GM12878 (cell line): ENCODE results near the gene STAG1. TPM values are rescaled to one million over a fixed set of nuclear protein-coding genes. Genes with fewer than 3 reads are reported as not detected.
"Not testable (repeated sequence)": the region's sequence is repeated elsewhere in the genome, so short reads cannot be mapped to it uniquely, and the experiment has no call there.

ENCODE experiments used
- ATAC-seq: fragments of 200-7000 bp; cut with Tn5 transposase; 3 replicates; pipeline ENCODE4 v1.9.1; 2020; ENCODE audit warnings: mild to moderate bottlenecking, moderate library complexity
- BruUV-seq: library from RNA; stranded (reverse); fragments of 400-500 nt; replicated peaks from 2 replicates; lab custom pipeline; 2021; lab: Mats Ljungman, UMichigan
- CTCF ChIA-PET: fragments of 300-600 bp; sonication (Branson Sonifier 250); formaldehyde crosslinking; extraction: SDS; loops from one replicate; lab custom pipeline; 2021; ENCODE audit warnings: inconsistent platforms; lab: Yijun Ruan, JAX
- POLR2A ChIA-PET: fragments of 350-600 bp; formaldehyde crosslinking; extraction: SDS; loops from one replicate; lab custom pipeline; 2021; ENCODE audit warnings: inconsistent platforms; lab: Charles Lee
- RAD21 ChIA-PET: fragments of 300-600 bp; sonication (Branson Sonifier 250); formaldehyde crosslinking; loops from one replicate; lab custom pipeline; 2023; ENCODE audit warnings: antibody characterized with exemption; ENCODE audit not compliant: unreplicated experiment; lab: Charles Lee
- SMC1A ChIA-PET: fragments of 300-600 bp; sonication (Branson Sonifier 250); formaldehyde crosslinking; loops from one replicate; lab custom pipeline; 2023; ENCODE audit not compliant: unreplicated experiment, uncharacterized antibody; lab: Charles Lee
- DNase-seq: peaks from one replicate; pipeline ENCODE4 v3.0.0-alpha.2; 2011; ENCODE audit warnings: low read depth, low spot score
- FAIRE-seq: peaks from 3 replicates; lab custom pipeline; 2011; peaks lifted over from hg19 to GRCh38; lab: Jason Lieb, UNC
- H2AFZ ChIP-seq: 2 replicates; pipeline ENCODE4 v1.6.0; 2011; ENCODE audit warnings: low read depth, low read length, control low read depth; ENCODE audit not compliant: control insufficient read depth
- H3K27ac ChIP-seq: 2 replicates; pipeline ENCODE4 v1.5.1; 2011; ENCODE audit warnings: control low read depth; ENCODE audit not compliant: control insufficient read depth, insufficient read depth
- H3K27me3 ChIP-seq, 2 experiments: replicated peaks in 1 of 2; 2 replicates each; pipeline versions ENCODE4 v1.6.0 to v1.6.1; 2011; ENCODE audit warnings: low read length in 1 of 2; ENCODE audit not compliant: control insufficient read depth in 2 of 2, insufficient read depth in 2 of 2
- H3K36me3 ChIP-seq, 2 experiments: 2 replicates each; pipeline ENCODE4 v1.5.1; 2011; ENCODE audit warnings: low read length in 1 of 2; ENCODE audit not compliant: control insufficient read depth in 2 of 2, insufficient read depth in 2 of 2
- H3K4me1 ChIP-seq: 2 replicates; pipeline ENCODE4 v1.6.1; 2011; ENCODE audit warnings: mild to moderate bottlenecking, low read length, moderate library complexity, mixed read lengths; ENCODE audit not compliant: control insufficient read depth, insufficient read depth
- H3K4me2 ChIP-seq: 2 replicates; pipeline ENCODE4 v1.6.0; 2011; ENCODE audit warnings: control low read depth; ENCODE audit not compliant: control insufficient read depth, insufficient read depth
- H3K4me3 ChIP-seq: fragments of 200-600 bp; sonication (generic); 2 replicates; pipeline ENCODE4 v1.5.1; 2016
- H3K79me2 ChIP-seq: 2 replicates; pipeline ENCODE4 v1.6.0; 2011; ENCODE audit warnings: low read length; ENCODE audit not compliant: control insufficient read depth, insufficient read depth
- H3K9ac ChIP-seq: 2 replicates; pipeline ENCODE4 v1.8.0; 2011; ENCODE audit warnings: low read length, control low read depth, mixed read lengths; ENCODE audit not compliant: control insufficient read depth, insufficient read depth
- H3K9me3 ChIP-seq: replicated peaks from 3 replicates; pipeline ENCODE4 v1.5.1; 2011; ENCODE audit warnings: mild to moderate bottlenecking, low read length; ENCODE audit not compliant: control insufficient read depth, insufficient read depth
- H4K20me1 ChIP-seq: 2 replicates; pipeline ENCODE4 v1.6.0; 2011; ENCODE audit not compliant: control insufficient read depth, insufficient read depth
- ATF7 ChIP-seq: fragments of 450-650 bp; IDR thresholded peaks from 2 replicates; pipeline ENCODE4 v1.6.1; 2016; ENCODE audit warnings: low read depth, mild to moderate bottlenecking
- DPF2 ChIP-seq: fragments of 450-650 bp; IDR thresholded peaks from 2 replicates; pipeline ENCODE4 v1.6.1; 2017; ENCODE audit warnings: mild to moderate bottlenecking
- HDGF ChIP-seq: fragments of 450-650 bp; IDR thresholded peaks from 2 replicates; pipeline ENCODE4 v1.6.1; 2016; ENCODE audit warnings: antibody characterized with exemption
- NR2F1 ChIP-seq: fragments of 450-650 bp; conservative IDR thresholded peaks from 2 replicates; pipeline ENCODE4 v1.6.1; 2017; ENCODE audit warnings: mild to moderate bottlenecking
- YY1 ChIP-seq: IDR thresholded peaks from 2 replicates; pipeline ENCODE4 v1.6.1; 2011; ENCODE audit warnings: low read depth, mild to moderate bottlenecking, low read length
- WGBS: methylation state at CpG from one replicate; pipeline ENCODE4 v1.1.6; 2016; ENCODE audit warnings: low lambda C conversion rate; ENCODE audit not compliant: insufficient replicate concordance, insufficient coverage; ENCODE audit errors: missing lambda C conversion rate; 5-methylcytosine and 5-hydroxymethylcytosine counted together
- in situ Hi-C: fragments of 300-500 bp; cut with MboI; formaldehyde crosslinking; loops from 9 replicates; pipeline ENCODE4 v1.14.3; 2018; ENCODE audit warnings: mixed read lengths
- intact Hi-C: fragments of 100-400 bp; cut with micrococcal nuclease; formaldehyde crosslinking; loops from one replicate; pipeline ENCODE4 v1.14.2; 2022; ENCODE audit not compliant: unreplicated experiment
- polyA plus RNA-seq, 11 experiments: library from polyadenylated mRNA; depleted of rRNA in 4 of 11; unstranded in 6 of 11; stranded (reverse) in 5 of 11; fragments of >200 nt; fragmentation: Nextera tagmentation in 4 of 11; fragmentation: Illumina TruSeq in 1 of 11; extraction: Ambion mirVana in 4 of 11; extraction: Trizol in 1 of 11; gene quantifications; 1 replicate in 1 of 11; 2 replicates in 10 of 11; pipeline versions ENCODE4 v1.2.1 to v1.2.3, GENCODE V29; 2011 to 2016; ENCODE audit warnings: inconsistent platforms in 2 of 11, missing spikeins in 2 of 11, low read depth in 1 of 11
- total RNA-seq, 4 experiments: library from RNA; depleted of rRNA in 3 of 4; stranded (reverse); fragments of >200 nt in 3 of 4; fragmentation: Illumina TruSeq in 1 of 4; extraction: Trizol in 1 of 4; gene quantifications; 2 replicates each; pipeline versions ENCODE4 v1.2.1 to v1.2.3, GENCODE V29; 2013 to 2021

The STAG1 gene
- total and polyA plus RNA-seq, 10 of the 15 experiments (the other 5 are each of a cell fraction or from before 2014, with no cell fraction given): 4.4 to 30.1 (median 20.2) TPM

DNA sequence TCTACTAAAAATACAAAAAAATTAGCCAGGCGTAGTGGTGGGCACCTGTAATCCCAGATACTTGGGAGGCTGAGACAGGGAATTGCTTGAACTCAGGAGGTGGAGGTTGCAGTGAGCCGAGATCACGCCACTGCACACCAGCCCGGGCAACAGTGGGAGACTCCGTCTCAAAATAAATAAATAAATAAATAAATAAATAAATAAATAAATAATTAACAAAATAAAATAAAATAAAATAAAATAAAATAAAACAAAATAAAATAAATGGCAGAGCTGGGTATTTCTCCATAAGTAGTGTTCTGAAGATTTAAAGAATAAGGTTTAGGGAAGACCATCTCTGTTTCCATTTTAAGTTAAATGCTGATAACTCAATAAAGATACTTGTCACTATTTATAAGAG is 376.4 kb downstream of the STAG1 start:
- DNase-seq, ATAC-seq, in situ Hi-C loops, H3K27ac ChIP-seq, H3K36me3 ChIP-seq, BruUV-seq, RAD21 ChIA-PET, H4K20me1 ChIP-seq, CTCF ChIA-PET, POLR2A ChIA-PET, SMC1A ChIA-PET, intact Hi-C loops, H2AFZ ChIP-seq, FAIRE-seq, H3K79me2 ChIP-seq, H3K4me2 ChIP-seq, H3K4me1 ChIP-seq, H3K9ac ChIP-seq, H3K27me3 ChIP-seq, H3K9me3 ChIP-seq, H3K4me3 ChIP-seq: not testable (repeated sequence)
- WGBS: 98% methylated on average over 5 of the region's 5 CpGs

DNA sequence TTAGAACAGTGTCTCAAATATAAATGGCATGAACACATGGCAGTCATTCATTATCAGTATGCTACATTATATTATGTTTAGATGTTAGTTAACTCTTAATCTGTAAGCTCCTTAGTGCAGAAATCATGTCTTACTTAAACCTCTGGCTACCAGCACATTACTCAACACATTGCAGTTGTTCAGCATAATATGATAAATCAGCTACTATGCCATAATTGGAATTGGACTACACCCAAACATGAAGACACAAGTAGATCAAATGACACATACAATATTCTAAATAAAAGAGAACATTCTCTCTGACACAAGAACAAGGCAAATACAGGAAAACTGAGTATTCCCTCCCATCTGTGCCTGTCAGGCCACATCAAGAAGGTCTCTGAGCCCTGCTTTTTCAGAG is 385.9 kb downstream of the STAG1 start:
- BruUV-seq: no TSS peak
- no peak overlapping the region for H3K4me2 ChIP-seq
- FAIRE-seq: no peak
- H3K9ac ChIP-seq: no peak overlapping the region
- no peaks in the 10 kb centered on the region; a peak in 1 of 4 replicates for H3K36me3 ChIP-seq
- H4K20me1 ChIP-seq: no peaks in the 10 kb centered on the region
- H3K4me1 ChIP-seq: no peaks in the 10 kb centered on the region
- TF ChIP-seq HDGF (no peak), ATF7 (no peak), NR2F1 (no peak), YY1 (no peak), DPF2 (no peak)
- no peak for ATAC-seq
- CTCF ChIA-PET: interaction anchor here (0.5 to 2.1 kb wide), 11 partner anchors 11 to 745 kb away, joined by 3 to 14 read pairs (median 5); partner anchors contain the start of gene STAG1
- H3K79me2 ChIP-seq: no peaks in the 10 kb centered on the region
- in situ Hi-C loops (no loop called here), intact Hi-C loops (no loop called here)
- DNase-seq: no peak
- H3K27me3 ChIP-seq: no peaks in the 10 kb centered on the region
- SMC1A ChIA-PET: interaction anchor here (0.7 to 1.9 kb wide), 12 partner anchors 8 to 647 kb away, joined by 3 to 9 read pairs (median 3); partner anchors contain the start of gene PCCB
- H2AFZ ChIP-seq: no peak overlapping the region
- H3K4me3 ChIP-seq: no peak overlapping the region
- no peaks in the 10 kb centered on the region for H3K9me3 ChIP-seq
- POLR2A ChIA-PET: no interaction called here
- no peak overlapping the region for H3K27ac ChIP-seq
- RAD21 ChIA-PET: interaction anchor here (0.9 to 1.8 kb wide), 4 partner anchors 26 to 648 kb away, joined by 3 to 4 read pairs (median 4); no protein-coding TSS in a partner anchor
